Fibroblast of lung (primary cell): Measurements from ENCODE around the gene NHLRC1. TPM values are rescaled to one million over a fixed set of nuclear protein-coding genes. Genes with fewer than 3 reads are reported as not detected.
A peak's percentile ranks its signal among the peaks of the same experiment; 100 is the strongest.

Experiments used
- DNase-seq, 2 donors: peaks; one replicate each; pipeline versions ENCODE4 v3.0.0 to v3.0.0-alpha.2; 2010; ENCODE audit warnings: low read depth in 2 of 2
- H2AFZ ChIP-seq: 2 replicates; pipeline ENCODE4 v1.5.1; 2012; ENCODE audit warnings: low read length, control low read depth, inconsistent platforms
- H3K27ac ChIP-seq: 2 replicates; pipeline ENCODE4 v1.5.1; 2011; ENCODE audit warnings: low read length, control low read depth; ENCODE audit not compliant: insufficient read depth
- H3K27me3 ChIP-seq: 2 replicates; pipeline ENCODE4 v1.5.1; 2011; ENCODE audit warnings: mild to moderate bottlenecking, low read length; ENCODE audit not compliant: control insufficient read depth, insufficient read depth
- H3K36me3 ChIP-seq: 2 replicates; pipeline ENCODE4 v1.5.1; 2011; ENCODE audit warnings: low read length; ENCODE audit not compliant: control insufficient read depth, insufficient read depth
- H3K4me1 ChIP-seq: 2 replicates; pipeline ENCODE4 v1.5.1; 2011; ENCODE audit warnings: low read length; ENCODE audit not compliant: control insufficient read depth, insufficient read depth; ENCODE audit errors: extremely low read depth
- H3K4me2 ChIP-seq: 2 replicates; pipeline ENCODE4 v1.5.1; 2011; ENCODE audit warnings: low read length, control low read depth; ENCODE audit not compliant: insufficient read depth; ENCODE audit errors: extremely low read depth
- H3K4me3 ChIP-seq, 4 experiments: fragments of 200-600 bp in 1 of 4; sonication (generic) in 1 of 4; replicated peaks in 1 of 4; 2 replicates each; pipeline ENCODE4 v1.5.1; 2011 to 2016; ENCODE audit warnings: low read length in 4 of 4, low read depth in 3 of 4, mild to moderate bottlenecking in 3 of 4, control low read depth in 2 of 4, inconsistent platforms in 1 of 4, mixed read lengths in 1 of 4; ENCODE audit not compliant: insufficient read depth in 1 of 4; ENCODE audit errors: control extremely low read depth in 1 of 4
- H3K79me2 ChIP-seq: 2 replicates; pipeline ENCODE4 v1.5.1; 2012; ENCODE audit warnings: mild to moderate bottlenecking, low read length, inconsistent platforms; ENCODE audit not compliant: control insufficient read depth, insufficient read depth
- H3K9ac ChIP-seq: 2 replicates; pipeline ENCODE4 v1.5.1; 2011; ENCODE audit warnings: mild to moderate bottlenecking, low read length, control low read depth; ENCODE audit not compliant: insufficient read depth
- H3K9me3 ChIP-seq: 2 replicates; pipeline ENCODE4 v1.5.1; 2012; ENCODE audit warnings: low read depth, low read length; ENCODE audit not compliant: control insufficient read depth, insufficient read depth
- H4K20me1 ChIP-seq: 2 replicates; pipeline ENCODE4 v1.5.1; 2011; ENCODE audit warnings: low read length; ENCODE audit not compliant: control insufficient read depth, insufficient read depth; ENCODE audit errors: extremely low read depth
- CTCF ChIP-seq, 2 donors: IDR thresholded peaks in 1 of 2; conservative IDR thresholded peaks in 1 of 2; 1 replicate in 1 of 2; 2 replicates in 1 of 2; pipeline ENCODE4 v1.5.1; 2011 to 2012; ENCODE audit warnings: low read length in 2 of 2, control low read depth in 1 of 2, inconsistent platforms in 1 of 2, low read depth in 1 of 2, mild to moderate bottlenecking in 1 of 2
- EZH2 ChIP-seq: IDR thresholded peaks from 2 replicates; pipeline ENCODE4 v1.5.1; 2012; ENCODE audit warnings: low read length, control low read depth, mild to moderate bottlenecking; ENCODE audit errors: missing control alignments
- polyA plus RNA-seq, 2 donors: library from polyadenylated mRNA; depleted of rRNA in 1 of 2; stranded (reverse) in 1 of 2; unstranded in 1 of 2; fragments of >200 nt; gene quantifications; 2 replicates each; pipeline ENCODE4 v1.2.1, GENCODE V29; 2011 to 2012; ENCODE audit warnings: missing spikeins in 1 of 2
- total RNA-seq: library from RNA; depleted of rRNA; stranded (reverse); fragments of >200 nt; gene quantifications from 2 replicates; pipeline ENCODE4 v1.2.1, GENCODE V29; 2014

Gene NHLRC1
- total and polyA plus RNA-seq, 2 donors (not counting 1 experiment from before 2014, with no cell fraction given), result 1.1 to 3.5 TPM

- H3K9me3 ChIP-seq, result no peaks in the 10 kb centered on the region
- H3K4me3 ChIP-seq, result peak within 1 kb of the TSS; percentile 92 to 98 (median 92)
- H2AFZ ChIP-seq, result peak within 1 kb of the TSS; percentile 94
- H3K27me3 ChIP-seq, result no peaks in the 10 kb centered on the region
- peak within 1 kb of the TSS; percentile 75 for H3K4me2 ChIP-seq
- TF ChIP-seq EZH2 (no peak), CTCF (conservative IDR thresholded peaks at IDR 0.05 in 1 of 2, IDR thresholded peaks at IDR 0.05 in 1 of 2; ENCODE audit: low read depth in 1 of 2, low read length in 2 of 2) (no peak)
- no peaks in the 10 kb centered on the region for H3K36me3 ChIP-seq
- no peaks in the 10 kb centered on the region for H4K20me1 ChIP-seq
- peak within 1 kb of the TSS; percentile 78 for H3K9ac ChIP-seq
- H3K27ac ChIP-seq, result peak within 1 kb of the TSS; percentile 91
- DNase-seq, result peak; percentile 97 to 98
- H3K79me2 ChIP-seq, result peaks cover 7% of the 10 kb centered on the region
- peaks cover 7% of the 10 kb centered on the region for H3K4me1 ChIP-seq
Measured at GRCh38 chr6:18155150-18155863, 32.8 kb upstream of the NHLRC1 start, which contains the start of gene KDM1B. KDM1B (plus strand) TSS chr6:18155422; CDS start chr6:18159896, 4,474 bp downstream.

GRCh38 chr6:18154507-18155149 is 32.2 kb upstream of the NHLRC1 start, which contains the start of gene TPMT:
TPMT (minus strand) TSS chr6:18155077; CDS start chr6:18149127, 5,950 bp downstream.
- peak within 1 kb of the TSS; percentile 91 for H3K27ac ChIP-seq
- peak within 1 kb of the TSS; percentile 92 to 98 (median 92) for H3K4me3 ChIP-seq
- H3K9ac ChIP-seq, result peak within 1 kb of the TSS; percentile 78
- peaks cover 7% of the 10 kb centered on the region for H3K4me1 ChIP-seq
- no peaks in the 10 kb centered on the region for H4K20me1 ChIP-seq
- H3K4me2 ChIP-seq, result peak within 1 kb of the TSS; percentile 75
- TF ChIP-seq CTCF (conservative IDR thresholded peaks at IDR 0.05 in 1 of 2, IDR thresholded peaks at IDR 0.05 in 1 of 2; ENCODE audit: low read depth in 1 of 2, low read length in 2 of 2) (no peak), EZH2 (no peak)
- peak within 1 kb of the TSS; percentile 94 for H2AFZ ChIP-seq
- H3K79me2 ChIP-seq, result peaks cover 7% of the 10 kb centered on the region
- no peaks in the 10 kb centered on the region for H3K27me3 ChIP-seq
- DNase-seq, result no peak
- H3K36me3 ChIP-seq, result no peaks in the 10 kb centered on the region
- H3K9me3 ChIP-seq, result no peaks in the 10 kb centered on the region

- no peaks in the 10 kb centered on the region for H3K9me3 ChIP-seq
- peak overlapping the region; percentile 67 for H3K4me2 ChIP-seq
- peak overlapping the region; percentile 6 for H2AFZ ChIP-seq
- H3K4me1 ChIP-seq, result peaks cover 7% of the 10 kb centered on the region
- DNase-seq, result no peak
- peak overlapping the region; percentile 34 for H3K27ac ChIP-seq
- H3K4me3 ChIP-seq, result peak overlapping the region in 3 of 4 experiments; percentile 15 to 92 (median 89)
- peaks cover 7% of the 10 kb centered on the region for H3K79me2 ChIP-seq
- H3K27me3 ChIP-seq, result no peaks in the 10 kb centered on the region
- no peaks in the 10 kb centered on the region for H3K36me3 ChIP-seq
- no peak overlapping the region for H3K9ac ChIP-seq
- TF ChIP-seq EZH2 (no peak), CTCF (conservative IDR thresholded peaks at IDR 0.05 in 1 of 2, IDR thresholded peaks at IDR 0.05 in 1 of 2; ENCODE audit: low read depth in 1 of 2, low read length in 2 of 2) (no peak)
- H4K20me1 ChIP-seq, result no peaks in the 10 kb centered on the region
Measured at GRCh38 chr6:18153311-18153703, 30.8 kb upstream of the NHLRC1 start.
